ENCODE measurements around the gene KIAA0825.

The KIAA0825 gene

GRCh38 chr5:94425396-94425795 lies 193.0 kb downstream of the KIAA0825 start:
- DNase-seq, result no peak

GRCh38 chr5:94423411-94423810 lies 195.0 kb downstream of the KIAA0825 start:
- DNase-seq, result no peak

GRCh38 chr5:94422812-94423211 lies 195.6 kb downstream of the KIAA0825 start:
- DNase-seq, result no peak

- DNase-seq, result no peak
Observed at GRCh38 chr5:94420885-94421284, 197.5 kb downstream of the KIAA0825 start.

GRCh38 chr5:94415798-94416197 lies 202.6 kb downstream of the KIAA0825 start:
- DNase-seq, result no peak

- no peak for DNase-seq
Observed at GRCh38 chr5:94409440-94409839, 209.0 kb downstream of the KIAA0825 start.

- no peak for DNase-seq
Observed at GRCh38 chr5:94407023-94407422, 211.4 kb downstream of the KIAA0825 start.

GRCh38 chr5:94403483-94403882 lies 214.9 kb downstream of the KIAA0825 start:
- no peak for DNase-seq

GRCh38 chr5:94402096-94402495 lies 216.3 kb downstream of the KIAA0825 start:
- no peak for DNase-seq

- DNase-seq, result no peak
Observed at GRCh38 chr5:94397508-94397907, 220.9 kb downstream of the KIAA0825 start.

- no peak for DNase-seq
Observed at GRCh38 chr5:94396687-94397086, 221.7 kb downstream of the KIAA0825 start.

GRCh38 chr5:94395468-94395867 lies 222.9 kb downstream of the KIAA0825 start:
- DNase-seq, result no peak

- no peak for DNase-seq
Observed at GRCh38 chr5:94391996-94392395, 226.4 kb downstream of the KIAA0825 start.

- DNase-seq, result no peak
Observed at GRCh38 chr5:94389515-94389899, 228.9 kb downstream of the KIAA0825 start.

- no peak for DNase-seq
Observed at GRCh38 chr5:94388773-94389514, 229.5 kb downstream of the KIAA0825 start.

- no peak for DNase-seq
Observed at GRCh38 chr5:94385767-94386166, 232.6 kb downstream of the KIAA0825 start.

GRCh38 chr5:94378062-94378461 lies 240.3 kb downstream of the KIAA0825 start:
- DNase-seq, result no peak

GRCh38 chr5:94376672-94377345 lies 241.6 kb downstream of the KIAA0825 start:
- peak; percentile 98 for DNase-seq

- DNase-seq, result peak; percentile 16
Observed at GRCh38 chr5:94375801-94376200, 242.6 kb downstream of the KIAA0825 start.

- no peak for DNase-seq
Observed at GRCh38 chr5:94374336-94374735, 244.1 kb downstream of the KIAA0825 start.

- no peak for DNase-seq
Observed at GRCh38 chr5:94367900-94368299, 250.5 kb downstream of the KIAA0825 start.

- DNase-seq, result no peak
Observed at GRCh38 chr5:94366811-94367210, 251.6 kb downstream of the KIAA0825 start.

GRCh38 chr5:94362857-94363256 lies 255.5 kb downstream of the KIAA0825 start:
- no peak for DNase-seq

All from NCI-H748 treated with DMSO at 0.1 percent for 48 hours (cell line).